ENCODE measurements around the gene ENGASE.
A peak's percentile ranks its signal among the peaks of the same experiment; 100 is the strongest.
"Not testable (repeated sequence)": the region's sequence is repeated elsewhere in the genome, so short reads cannot be mapped to it uniquely, and the experiment has no call there.

Gene ENGASE

DNA sequence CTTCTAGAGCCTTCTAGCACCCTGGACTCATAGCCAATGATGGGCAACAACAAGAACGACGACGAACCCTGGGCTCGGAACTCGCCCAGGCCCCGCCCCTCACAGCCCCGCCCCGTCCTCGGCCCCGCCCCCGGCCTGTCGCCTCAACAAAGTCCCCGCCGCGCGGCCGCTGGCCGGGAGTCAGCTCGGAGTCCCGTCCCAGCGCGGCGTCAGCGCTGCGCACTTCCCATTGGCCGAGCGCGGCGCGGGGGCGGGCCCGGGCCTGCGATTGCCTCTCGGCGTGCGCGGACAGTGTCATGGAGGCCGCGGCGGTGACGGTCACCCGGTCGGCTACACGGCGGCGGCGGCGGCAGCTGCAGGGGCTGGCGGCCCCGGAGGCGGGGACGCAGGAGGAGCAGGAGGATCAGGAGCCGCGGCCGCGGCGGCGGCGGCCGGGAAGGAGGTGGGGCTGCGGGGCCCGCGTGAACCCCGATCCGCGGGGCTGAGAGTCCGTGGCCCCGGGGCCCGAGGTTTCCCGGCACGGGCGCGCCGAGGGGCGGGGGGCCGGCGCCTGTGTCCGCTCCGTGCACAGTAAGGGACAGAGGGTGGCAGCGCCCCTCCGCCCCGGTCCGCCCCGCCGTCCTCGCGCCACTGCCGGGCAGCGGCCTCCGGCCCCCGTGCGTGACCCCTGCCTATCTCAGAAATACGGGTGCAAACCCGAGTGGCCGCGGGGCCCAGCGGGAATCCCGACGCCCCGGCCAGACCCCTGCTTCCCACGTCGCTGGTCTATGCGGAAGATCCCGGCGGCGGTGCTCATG is at the start of gene ENGASE:
Gene ENGASE, plus strand, starts transcription at position 176 of the 797 bp plus-strand sequence. Its CDS starts 121 bp downstream, at position 297.
- peak; percentile 97 for DNase-seq

GRCh38 chr17:79024901-79025737 is 49.5 kb upstream of the ENGASE start:
- no peak for DNase-seq

- DNase-seq, result no peak
These were observed 48.0 kb upstream of the ENGASE start for GRCh38 chr17:79026376-79027273.

- DNase-seq, result peak; percentile 40
These were observed 47.2 kb upstream of the ENGASE start for GRCh38 chr17:79027274-79027924.

- peak; percentile 40 for DNase-seq
These were observed 46.6 kb upstream of the ENGASE start for GRCh38 chr17:79027925-79028491.

GRCh38 chr17:79028496-79029326 is 45.9 kb upstream of the ENGASE start:
- DNase-seq, result peak; percentile 46

GRCh38 chr17:79029327-79030009 is 45.2 kb upstream of the ENGASE start:
- DNase-seq, result peak; percentile 34

- DNase-seq, result not testable (repeated sequence)
These were observed 44.0 kb upstream of the ENGASE start for GRCh38 chr17:79030636-79031035.

DNA sequence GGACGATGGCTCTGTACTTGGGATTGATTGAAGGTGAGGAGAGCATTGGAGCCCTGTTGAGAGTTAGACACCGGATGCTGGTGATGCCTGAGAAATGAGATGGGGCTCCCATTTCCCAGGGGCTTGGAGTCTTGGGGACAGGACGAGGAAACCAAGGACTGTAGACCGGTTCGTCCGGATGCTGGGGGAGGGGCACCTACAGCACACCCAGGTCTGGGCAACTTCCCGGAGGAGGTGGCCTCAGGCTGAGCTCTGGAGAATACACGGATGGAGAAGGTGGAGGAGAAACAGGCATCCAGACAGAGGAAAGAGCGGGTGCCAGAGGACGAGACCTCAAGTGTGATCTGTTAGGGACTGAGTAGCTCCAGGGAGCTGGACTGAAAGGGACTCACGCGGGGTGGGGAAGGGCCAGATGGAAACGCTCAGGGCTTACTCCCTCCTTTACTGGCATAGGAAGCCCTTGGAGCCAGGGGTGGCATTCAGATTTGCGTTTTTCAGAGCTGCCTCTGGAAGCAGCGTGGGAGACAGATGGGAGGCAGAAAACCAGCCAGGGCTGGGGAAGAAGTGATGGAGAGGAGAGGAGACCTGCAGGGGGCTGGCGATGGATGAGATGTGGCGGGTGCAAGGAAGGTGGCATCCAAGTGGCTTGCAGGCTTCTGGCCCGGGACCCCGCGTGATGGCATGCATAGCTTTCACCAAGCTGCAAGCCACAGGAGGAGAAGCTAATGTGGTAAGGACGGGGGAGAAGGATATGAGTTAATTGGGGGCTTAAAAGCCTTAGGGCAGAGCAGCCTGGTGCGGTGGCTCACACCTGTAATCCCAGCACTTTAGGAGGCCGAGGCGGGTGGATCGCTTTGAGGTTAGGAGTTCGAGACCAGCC is 42.4 kb upstream of the ENGASE start:
- DNase-seq, result peak; percentile 26

- peak; percentile 26 for DNase-seq
These were observed 41.5 kb upstream of the ENGASE start for GRCh38 chr17:79033046-79033616.

GRCh38 chr17:79033741-79034501 is 40.7 kb upstream of the ENGASE start:
- DNase-seq, result peak; percentile 40

DNA sequence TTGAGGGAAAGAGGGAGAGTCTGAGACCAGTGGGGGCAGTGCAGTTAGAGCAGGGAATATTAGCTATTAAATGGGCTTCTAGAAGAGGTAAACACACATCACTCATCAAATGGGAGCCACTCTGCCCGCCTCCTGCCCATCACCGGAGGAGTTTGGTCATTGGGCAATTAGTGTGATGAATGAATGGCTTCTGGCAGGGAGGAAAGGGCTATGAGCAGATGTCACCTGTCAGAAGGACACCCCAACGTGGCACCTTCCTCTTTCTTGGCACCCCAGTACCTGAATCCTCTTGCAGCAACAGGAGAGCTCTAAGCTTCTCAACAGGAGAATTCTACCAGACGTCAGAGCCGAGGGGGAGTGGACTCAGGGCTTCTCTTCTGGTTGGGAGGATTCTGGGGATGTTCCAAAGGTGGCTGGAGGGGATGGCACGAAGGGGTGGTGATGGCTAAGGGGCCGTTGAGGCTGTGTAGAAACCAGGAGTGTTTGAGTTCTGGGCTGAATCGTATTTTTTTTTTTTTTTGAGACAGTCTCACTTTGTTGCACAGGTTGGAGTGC is 39.6 kb upstream of the ENGASE start:
- DNase-seq, result peak; percentile 33

- DNase-seq, result peak; percentile 12
These were observed 38.9 kb upstream of the ENGASE start for GRCh38 chr17:79035686-79036085.

GRCh38 chr17:79036181-79036580 is 38.4 kb upstream of the ENGASE start:
- no peak for DNase-seq

GRCh38 chr17:79036596-79036995 is 38.0 kb upstream of the ENGASE start:
- no peak for DNase-seq

DNA sequence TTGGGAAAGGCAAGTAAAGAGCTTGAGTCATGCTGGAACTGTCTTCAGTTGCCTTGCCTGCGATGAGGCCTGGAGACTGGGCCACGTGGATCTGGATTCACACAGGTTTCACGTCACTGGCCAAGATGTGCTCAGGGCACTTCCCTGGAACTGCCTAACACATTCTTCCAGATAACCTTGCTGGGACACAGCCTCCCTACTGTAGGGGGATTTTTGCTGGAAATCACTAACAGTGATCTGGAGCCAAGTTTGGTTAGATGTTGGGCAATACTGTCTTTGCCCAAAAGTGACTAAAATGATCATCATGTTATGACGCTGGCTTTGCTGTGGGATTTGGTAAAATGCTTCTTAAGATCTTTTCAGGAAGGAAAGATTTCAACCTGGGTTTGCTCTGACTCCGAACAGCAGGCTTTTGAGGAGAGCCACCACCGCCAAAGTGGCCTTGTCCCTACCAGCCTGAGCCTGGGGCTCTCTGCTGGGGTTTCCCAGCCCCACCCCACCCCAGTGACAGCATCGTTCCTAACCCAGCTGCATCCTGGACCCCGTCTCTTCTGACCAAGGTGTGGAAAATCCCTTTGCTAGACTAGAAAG is 36.0 kb upstream of the ENGASE start:
- DNase-seq, result peak; percentile 23

GRCh38 chr17:79039171-79039570 is 35.5 kb upstream of the ENGASE start:
- no peak for DNase-seq
